Aorta (tissue), 5 donors: ENCODE data around the gene TESK1. TPM values are rescaled to one million over a fixed set of nuclear protein-coding genes. Genes with fewer than 3 reads are reported as not detected.
"Not testable (repeated sequence)": the region's sequence is repeated elsewhere in the genome, so short reads cannot be mapped to it uniquely, and the experiment has no call there.

Experiments used
- ATAC-seq: fragments of 200-7000 bp; cut with Tn5 transposase; one replicate; pipeline ENCODE4 v1.9.1; 2022; ENCODE audit warnings: moderate library complexity; ENCODE audit not compliant: low FRiP score
- DNase-seq, 2 donors: peaks; one replicate each; pipeline ENCODE4 v3.0.0-alpha.2; 2020
- H3K27ac ChIP-seq, 2 donors: one replicate each; pipeline ENCODE4 v1.5.1; 2013; ENCODE audit warnings: low read length in 2 of 2, mild to moderate bottlenecking in 2 of 2, moderate library complexity in 2 of 2, control low read depth in 1 of 2, inconsistent platforms in 1 of 2, low read depth in 1 of 2
- H3K27me3 ChIP-seq, 2 donors: one replicate each; pipeline ENCODE4 v1.6.1; 2013; ENCODE audit warnings: control low read depth in 1 of 2, low read length in 1 of 2, mild to moderate bottlenecking in 1 of 2, moderate library complexity in 1 of 2; ENCODE audit not compliant: insufficient read depth in 2 of 2, control insufficient read depth in 1 of 2
- H3K36me3 ChIP-seq, 2 donors: one replicate each; pipeline ENCODE4 v1.6.1; 2013; ENCODE audit warnings: control low read depth in 1 of 2, low read length in 1 of 2, mild to moderate bottlenecking in 1 of 2; ENCODE audit not compliant: insufficient read depth in 2 of 2, control insufficient read depth in 1 of 2
- H3K4me1 ChIP-seq, 2 donors: one replicate each; pipeline ENCODE4 v1.6.1; 2013; ENCODE audit warnings: low read length in 2 of 2, control low read depth in 1 of 2, mild to moderate bottlenecking in 1 of 2, moderate library complexity in 1 of 2; ENCODE audit not compliant: insufficient read depth in 2 of 2, control insufficient read depth in 1 of 2
- H3K4me3 ChIP-seq, 2 donors: one replicate each; pipeline ENCODE4 v1.5.1; 2013; ENCODE audit warnings: low read length in 2 of 2, control low read depth in 1 of 2, mild to moderate bottlenecking in 1 of 2
- H3K9me3 ChIP-seq: one replicate; pipeline ENCODE4 v1.6.1; 2013; ENCODE audit warnings: mild to moderate bottlenecking, low read length; ENCODE audit not compliant: control insufficient read depth
- WGBS, 2 donors: extraction: QIAGEN DNeasy Blood & Tissue Kit; methylation state at CpG; one replicate each; pipeline ENCODE4 v1.1.7; 2013; 5-methylcytosine and 5-hydroxymethylcytosine counted together
- intact Hi-C, 2 donors: fragments of 100-400 bp; cut with DNase I; formaldehyde crosslinking; loops; one replicate each; pipeline versions ENCODE4 v1.14.2 to v1.15.0; 2022
- polyA plus RNA-seq, 2 donors: library from polyadenylated mRNA; stranded (reverse); fragments of 200-250 nt; gene quantifications; one replicate each; pipeline ENCODE4 v1.2.3, GENCODE V29; 2013
- total RNA-seq, 2 donors: library from RNA; stranded (reverse); fragmentation: NEBNext Ultra II Directional; extraction: Animal tissue kit (Norgen Biotek cat#: 25700); gene quantifications; one replicate each; pipeline ENCODE4 v1.2.1, GENCODE V29; 2021
- donor health status: healthy with polysubstance abuse.
- donor health status: Bipolar disorder and iron deficiency.
- donor health status: DM: no; HTN: no; CAD: no.
- donor health status: DM: no; HTN: no; CAD: no.
- donor health status: DM: yes; HTN: yes; CAD: no.

The TESK1 gene
- total and polyA plus RNA-seq, 4 donors, result 23.8 to 81.0 (median 55.2) TPM

- H3K27me3 ChIP-seq, result no peaks in the 10 kb centered on the region
- 0 to 4% methylated on average over 5 of the region's 5 CpGs for WGBS, 2 donors
- peak overlapping the region in 1 of 2 donors; percentile 89 for H3K4me3 ChIP-seq
- intact Hi-C loops, result loop anchor here in 1 of 2 donors (5.0 kb wide), 1 partner anchor 41 kb away; no protein-coding TSS in a partner anchor
- ATAC-seq (no peak), DNase-seq (no peak)
- H3K36me3 ChIP-seq, result peaks cover 0 to 3% of the 10 kb centered on the region in 2 donors
- H3K9me3 ChIP-seq, result no peaks in the 10 kb centered on the region
- H3K4me1 ChIP-seq, result no peaks in the 10 kb centered on the region
- H3K27ac ChIP-seq, result no peak overlapping the region
These were observed 1.1 kb downstream of the TESK1 start for GRCh38 chr9:35606138-35606504.

- Histone ChIP-seq H3K27ac (no peak overlapping the region), H3K4me1 (no peaks in the 10 kb centered on the region), H3K27me3 (no peaks in the 10 kb centered on the region), H3K36me3 (peaks cover 0 to 3% of the 10 kb centered on the region in 2 donors), H3K9me3 (no peaks in the 10 kb centered on the region), H3K4me3 (no peak overlapping the region)
- DNase-seq, result no peak
- intact Hi-C loops, result loop anchor here in 1 of 2 donors (5.0 kb wide), 1 partner anchor 41 kb away; no protein-coding TSS in a partner anchor
- 85 to 87% methylated on average over 7 of the region's 7 CpGs for WGBS, 2 donors
- ATAC-seq, result no peak
These were observed 1.7 kb downstream of the TESK1 start for GRCh38 chr9:35606726-35607125.

- WGBS, 2 donors, result 74 to 79% methylated on average over 7 of the region's 7 CpGs
- H3K27me3 ChIP-seq, result no peaks in the 10 kb centered on the region
- no peak overlapping the region for H3K4me3 ChIP-seq
- no peak for DNase-seq
- H3K9me3 ChIP-seq, result no peaks in the 10 kb centered on the region
- H3K27ac ChIP-seq, result no peak overlapping the region
- intact Hi-C loops, result loop anchor here in 1 of 2 donors (5.0 kb wide), 1 partner anchor 39 kb away; no protein-coding TSS in a partner anchor
- H3K36me3 ChIP-seq, result peaks cover 0 to 3% of the 10 kb centered on the region in 2 donors
- ATAC-seq, result no peak
- H3K4me1 ChIP-seq, result no peaks in the 10 kb centered on the region
These were observed 3.2 kb downstream of the TESK1 start for GRCh38 chr9:35608221-35608620.

GRCh38 chr9:35609001-35609819 lies 4.1 kb downstream of the TESK1 start:
- WGBS, 2 donors, result 71 to 72% methylated on average over 30 to 31 of the region's 31 CpGs
- Histone ChIP-seq H3K27ac (no peak overlapping the region), H3K4me3 (no peak overlapping the region), H3K36me3 (peaks cover 0 to 3% of the 10 kb centered on the region in 2 donors), H3K4me1 (no peaks in the 10 kb centered on the region), H3K9me3 (no peaks in the 10 kb centered on the region), H3K27me3 (no peaks in the 10 kb centered on the region)
- intact Hi-C loops, result loop anchor here in 1 of 2 donors (5.0 kb wide), 1 partner anchor 38 kb away; no protein-coding TSS in a partner anchor
- ATAC-seq (no peak), DNase-seq (peak in 1 of 2 donors; percentile 76)

GRCh38 chr9:35609820-35610163 lies 4.7 kb downstream of the TESK1 start:
- Histone ChIP-seq H3K4me3 (no peak overlapping the region), H3K4me1 (no peaks in the 10 kb centered on the region), H3K27ac (no peak overlapping the region), H3K27me3 (no peaks in the 10 kb centered on the region), H3K9me3 (no peaks in the 10 kb centered on the region), H3K36me3 (peaks cover 0 to 3% of the 10 kb centered on the region in 2 donors)
- intact Hi-C loops, result loop anchor here in 1 of 2 donors (5.0 kb wide), 1 partner anchor 38 kb away; no protein-coding TSS in a partner anchor
- ATAC-seq (no peak), DNase-seq (no peak)
- WGBS, 2 donors, result 64 to 65% methylated on average over 13 of the region's 13 CpGs

- ATAC-seq (peak; percentile 52), DNase-seq (peak; percentile 69 to 78)
- no peaks in the 10 kb centered on the region for H3K4me1 ChIP-seq
- H3K9me3 ChIP-seq, result no peaks in the 10 kb centered on the region
- H3K27ac ChIP-seq, result no peak overlapping the region
- intact Hi-C loops, result no loop called here
- 19 to 20% methylated on average over 8 of the region's 8 CpGs for WGBS, 2 donors
- H3K27me3 ChIP-seq, result no peaks in the 10 kb centered on the region
- no peak overlapping the region for H3K4me3 ChIP-seq
- peaks cover 0 to 3% of the 10 kb centered on the region in 2 donors for H3K36me3 ChIP-seq
These were observed 6.3 kb downstream of the TESK1 start for GRCh38 chr9:35611230-35611797.

GRCh38 chr9:35612066-35612465 lies 7.0 kb downstream of the TESK1 start:
- H3K4me3 ChIP-seq, H3K4me1 ChIP-seq, H3K36me3 ChIP-seq, intact Hi-C loops, ATAC-seq, DNase-seq, H3K27me3 ChIP-seq, H3K27ac ChIP-seq, H3K9me3 ChIP-seq: not testable (repeated sequence)
- 93 to 95% methylated on average over 4 of the region's 4 CpGs for WGBS, 2 donors

- Histone ChIP-seq H3K4me1 (no peaks in the 10 kb centered on the region), H3K27me3 (no peaks in the 10 kb centered on the region), H3K27ac (no peak overlapping the region), H3K36me3 (peaks cover 0 to 3% of the 10 kb centered on the region in 2 donors), H3K4me3 (no peak overlapping the region), H3K9me3 (no peaks in the 10 kb centered on the region)
- intact Hi-C loops, result no loop called here
- WGBS, 2 donors, result 88 to 94% methylated on average over 2 of the region's 2 CpGs
- DNase-seq (no peak), ATAC-seq (no peak)
These were observed 7.8 kb downstream of the TESK1 start for GRCh38 chr9:35612843-35613242.
